Measurements from ENCODE around the gene STRBP. TPM values are rescaled to one million over a fixed set of nuclear protein-coding genes. Genes with fewer than 3 reads are reported as not detected.

Gene STRBP
- total and polyA plus RNA-seq, 5 experiments from 2014 or later, result 18.2 to 35.0 (median 28.7) TPM

GRCh38 chr9:123237220-123237619 lies 31.2 kb downstream of the STRBP start:
- H3K9me3 Mint-ChIP-seq, result no peaks in the 10 kb centered on the region
- H3K27me3 Mint-ChIP-seq, result no peaks in the 10 kb centered on the region
- DNase-seq (no peak), ATAC-seq (no peak)
- peaks cover 16 to 69% (median 18%) of the 10 kb centered on the region in 4 donors for H3K4me1 Mint-ChIP-seq
- H3K4me3 Mint-ChIP-seq, result no peak overlapping the region
- peaks cover 0 to 12% (median 6%) of the 10 kb centered on the region in 3 donors for H3K36me3 Mint-ChIP-seq
- peak overlapping the region in 1 of 10 donors; percentile 25 for H3K27ac Mint-ChIP-seq
- POLR2A ChIA-PET, result no interaction called here

- no peak overlapping the region for H3K4me3 Mint-ChIP-seq
- peaks cover 6 to 66% (median 14%) of the 10 kb centered on the region in 4 donors for H3K4me1 Mint-ChIP-seq
- H3K27me3 Mint-ChIP-seq, result no peaks in the 10 kb centered on the region
- H3K9me3 Mint-ChIP-seq, result no peaks in the 10 kb centered on the region
- H3K36me3 Mint-ChIP-seq, result peaks cover 0 to 13% (median 6%) of the 10 kb centered on the region in 3 donors
- DNase-seq (no peak), ATAC-seq (no peak)
- POLR2A ChIA-PET, result interaction anchor here (0.6 kb wide), 1 partner anchor 88 kb away, joined by 3 read pairs; no protein-coding TSS in a partner anchor
- peak overlapping the region in 1 of 10 donors; percentile 36 for H3K27ac Mint-ChIP-seq
Observed at GRCh38 chr9:123235448-123235847, 32.9 kb downstream of the STRBP start.

- ATAC-seq (no peak), DNase-seq (no peak)
- peak overlapping the region in 1 of 10 donors; percentile 36 for H3K27ac Mint-ChIP-seq
- no peak overlapping the region for H3K4me3 Mint-ChIP-seq
- H3K27me3 Mint-ChIP-seq, result no peaks in the 10 kb centered on the region
- POLR2A ChIA-PET, result no interaction called here
- H3K9me3 Mint-ChIP-seq, result no peaks in the 10 kb centered on the region
- peaks cover 5 to 61% (median 13%) of the 10 kb centered on the region in 4 donors for H3K4me1 Mint-ChIP-seq
- peaks cover 0 to 13% (median 6%) of the 10 kb centered on the region in 3 donors for H3K36me3 Mint-ChIP-seq
Observed at GRCh38 chr9:123234853-123235252, 33.5 kb downstream of the STRBP start.

GRCh38 chr9:123232332-123232731 lies 36.1 kb downstream of the STRBP start:
- ATAC-seq (no peak), DNase-seq (no peak)
- Mint-ChIP-seq H3K36me3 (peaks cover 0 to 13% (median under 1%) of the 10 kb centered on the region in 3 donors), H3K9me3 (no peaks in the 10 kb centered on the region), H3K27ac (peak overlapping the region in 2 of 10 donors; percentile 5 to 13), H3K4me1 (peaks cover 0 to 43% (median 8%) of the 10 kb centered on the region in 4 donors), H3K27me3 (no peaks in the 10 kb centered on the region), H3K4me3 (no peak overlapping the region)
- POLR2A ChIA-PET, result interaction anchor here (0.6 kb wide), 1 partner anchor 9 kb away, joined by 3 read pairs; no protein-coding TSS in a partner anchor

GRCh38 chr9:123231421-123231820 lies 37.0 kb downstream of the STRBP start:
- POLR2A ChIA-PET, result no interaction called here
- Mint-ChIP-seq H3K4me3 (no peak overlapping the region), H3K27me3 (no peaks in the 10 kb centered on the region), H3K4me1 (peaks cover 4 to 39% (median 8%) of the 10 kb centered on the region in 4 donors), H3K27ac (peak overlapping the region in 1 of 10 donors; percentile 7), H3K9me3 (no peaks in the 10 kb centered on the region), H3K36me3 (peaks cover 0 to 13% (median 0%) of the 10 kb centered on the region in 3 donors)
- no peak for ATAC-seq
- DNase-seq, result no peak

- peaks cover 0 to 11% (median 0%) of the 10 kb centered on the region in 3 donors for H3K36me3 Mint-ChIP-seq
- POLR2A ChIA-PET, result no interaction called here
- H3K4me3 Mint-ChIP-seq, result no peak overlapping the region
- DNase-seq, result no peak
- H3K27ac Mint-ChIP-seq, result no peak overlapping the region
- peaks cover 13 to 42% (median 24%) of the 10 kb centered on the region in 4 donors for H3K4me1 Mint-ChIP-seq
- no peaks in the 10 kb centered on the region for H3K27me3 Mint-ChIP-seq
- H3K9me3 Mint-ChIP-seq, result no peaks in the 10 kb centered on the region
- no peak for ATAC-seq
Observed at GRCh38 chr9:123228967-123229366, 39.4 kb downstream of the STRBP start.

- H3K4me3 Mint-ChIP-seq, result peak overlapping the region in 2 of 10 donors; percentile 26 to 30
- POLR2A ChIA-PET, result no interaction called here
- no peaks in the 10 kb centered on the region for H3K9me3 Mint-ChIP-seq
- H3K36me3 Mint-ChIP-seq, result peaks cover 0 to 12% (median 10%) of the 10 kb centered on the region in 3 donors
- DNase-seq, result no peak
- H3K4me1 Mint-ChIP-seq, result peaks cover 15 to 30% (median 23%) of the 10 kb centered on the region in 4 donors
- H3K27me3 Mint-ChIP-seq, result no peaks in the 10 kb centered on the region
- peak overlapping the region in 4 of 10 donors; percentile 35 to 80 (median 52) for H3K27ac Mint-ChIP-seq
- no peak for ATAC-seq
Observed at GRCh38 chr9:123225995-123226394, 42.4 kb downstream of the STRBP start.

GRCh38 chr9:123225374-123225813 lies 43.0 kb downstream of the STRBP start:
- H3K4me3 Mint-ChIP-seq, result peak overlapping the region in 4 of 10 donors; percentile 26 to 30 (median 26)
- no peaks in the 10 kb centered on the region for H3K27me3 Mint-ChIP-seq
- no peaks in the 10 kb centered on the region for H3K9me3 Mint-ChIP-seq
- DNase-seq (peak in 8 of 10 donors; percentile 15 to 50 (median 28)), ATAC-seq (peak; percentile 97)
- H3K27ac Mint-ChIP-seq, result peak overlapping the region in 8 of 10 donors; percentile 1 to 80 (median 50)
- POLR2A ChIA-PET, result no interaction called here
- peaks cover 0 to 12% (median 10%) of the 10 kb centered on the region in 3 donors for H3K36me3 Mint-ChIP-seq
- peaks cover 15 to 36% (median 23%) of the 10 kb centered on the region in 4 donors for H3K4me1 Mint-ChIP-seq

GRCh38 chr9:123220127-123220526 lies 48.3 kb downstream of the STRBP start:
- POLR2A ChIA-PET, result no interaction called here
- Mint-ChIP-seq H3K27ac (peak overlapping the region in 1 of 10 donors; percentile 37), H3K36me3 (peaks cover 0 to 12% (median 10%) of the 10 kb centered on the region in 3 donors), H3K4me1 (peaks cover 15 to 54% (median 33%) of the 10 kb centered on the region in 4 donors), H3K27me3 (no peaks in the 10 kb centered on the region), H3K4me3 (no peak overlapping the region), H3K9me3 (no peaks in the 10 kb centered on the region)
- DNase-seq (no peak), ATAC-seq (no peak)

GRCh38 chr9:123218831-123219230 lies 49.6 kb downstream of the STRBP start:
- POLR2A ChIA-PET, result no interaction called here
- no peaks in the 10 kb centered on the region for H3K27me3 Mint-ChIP-seq
- no peak overlapping the region for H3K4me3 Mint-ChIP-seq
- H3K4me1 Mint-ChIP-seq, result peaks cover 12 to 44% (median 24%) of the 10 kb centered on the region in 4 donors
- no peaks in the 10 kb centered on the region for H3K9me3 Mint-ChIP-seq
- H3K27ac Mint-ChIP-seq, result no peak overlapping the region
- DNase-seq (no peak), ATAC-seq (no peak)
- H3K36me3 Mint-ChIP-seq, result peaks cover 0 to 10% (median 9%) of the 10 kb centered on the region in 3 donors

GRCh38 chr9:123217128-123217654 lies 51.2 kb downstream of the STRBP start:
- Mint-ChIP-seq H3K27ac (no peak overlapping the region), H3K4me3 (no peak overlapping the region)

GRCh38 chr9:123216251-123216797 lies 52.1 kb downstream of the STRBP start:
- peaks cover 0 to 8% (median 3%) of the 10 kb centered on the region in 3 donors for H3K36me3 Mint-ChIP-seq
- H3K4me1 Mint-ChIP-seq, result peaks cover 9 to 41% (median 24%) of the 10 kb centered on the region in 4 donors
- no peak for ATAC-seq
- POLR2A ChIA-PET, result no interaction called here
- DNase-seq, result no peak
- H3K4me3 Mint-ChIP-seq, result no peak overlapping the region
- no peaks in the 10 kb centered on the region for H3K27me3 Mint-ChIP-seq
- no peak overlapping the region for H3K27ac Mint-ChIP-seq
- no peaks in the 10 kb centered on the region for H3K9me3 Mint-ChIP-seq

More at GRCh38 chr9:123217128-123217654, 51.2 kb downstream of the STRBP start:
- Mint-ChIP-seq H3K4me1 (peaks cover 12 to 44% (median 24%) of the 10 kb centered on the region in 4 donors), H3K27me3 (no peaks in the 10 kb centered on the region), H3K9me3 (no peaks in the 10 kb centered on the region), H3K36me3 (peaks cover 0 to 14% (median 10%) of the 10 kb centered on the region in 3 donors)
- no peak for DNase-seq
- POLR2A ChIA-PET, result no interaction called here
- no peak for ATAC-seq

GRCh38 chr9:123211081-123211480 lies 57.3 kb downstream of the STRBP start:
- Mint-ChIP-seq H3K27ac (no peak overlapping the region), H3K4me1 (peaks cover 4 to 9% (median 6%) of the 10 kb centered on the region in 4 donors), H3K9me3 (no peaks in the 10 kb centered on the region), H3K36me3 (peaks cover 0 to 8% (median 2%) of the 10 kb centered on the region in 3 donors), H3K27me3 (no peaks in the 10 kb centered on the region), H3K4me3 (no peak overlapping the region)
- DNase-seq (no peak), ATAC-seq (no peak)
- POLR2A ChIA-PET, result no interaction called here
